Stomach (tissue), 4 donors: ENCODE data around the gene MED22.

Experiments used
- CTCF ChIP-seq, 7 experiments: fragments of 450-650 bp in 4 of 7; fragments of 200-600 bp in 3 of 7; sonication (generic) in 3 of 7; IDR thresholded peaks; one replicate each; pipeline ENCODE4 v1.5.1; 2016 to 2019; ENCODE audit warnings: antibody characterized with exemption in 7 of 7, control low read depth in 2 of 7, mild to moderate bottlenecking in 1 of 7
- POLR2A ChIP-seq, 4 donors: fragments of 450-650 bp; IDR thresholded peaks; one replicate each; pipeline ENCODE4 v1.6.1; 2016; ENCODE audit warnings: antibody characterized with exemption in 4 of 4, control low read depth in 2 of 4, mild to moderate bottlenecking in 1 of 4, moderate library complexity in 1 of 4
- POLR2AphosphoS5 ChIP-seq, 3 donors: sonication (generic); formaldehyde crosslinking; IDR thresholded peaks; one replicate each; pipeline ENCODE4 v1.6.1; 2016; ENCODE audit warnings: antibody characterized with exemption in 3 of 3

GRCh38 chr9:133366435-133366834 is 18.5 kb upstream of the MED22 start:
- TF ChIP-seq CTCF (IDR thresholded peaks at IDR 0.05) (no peak), POLR2A (IDR thresholded peaks at IDR 0.05) (no peak), POLR2AphosphoS5 (IDR thresholded peaks at IDR 0.05) (no peak)
